Muscle layer of colon (tissue), 2 donors: ENCODE results near the gene TPGS1.

Source experiments
- H3K27ac ChIP-seq: one replicate; pipeline ENCODE4 v1.7.0; 2013; ENCODE audit warnings: low read depth, mild to moderate bottlenecking, low read length, moderate library complexity
- H3K27me3 ChIP-seq, 2 donors: one replicate each; pipeline ENCODE4 v1.7.0; 2013; ENCODE audit warnings: low read length in 2 of 2, mild to moderate bottlenecking in 2 of 2; ENCODE audit not compliant: insufficient read depth in 2 of 2, control insufficient read depth in 1 of 2
- H3K36me3 ChIP-seq: one replicate; pipeline ENCODE4 v1.7.0; 2013; ENCODE audit warnings: mild to moderate bottlenecking, low read length; ENCODE audit not compliant: insufficient read depth
- H3K4me1 ChIP-seq: one replicate; pipeline ENCODE4 v1.7.0; 2013; ENCODE audit warnings: mild to moderate bottlenecking, low read length; ENCODE audit not compliant: insufficient read depth
- H3K4me3 ChIP-seq, 2 donors: one replicate each; pipeline ENCODE4 v1.7.0; 2013; ENCODE audit warnings: low read length in 2 of 2, low read depth in 1 of 2, mild to moderate bottlenecking in 1 of 2, moderate library complexity in 1 of 2
- H3K9ac ChIP-seq: one replicate; pipeline ENCODE4 v1.7.0; 2013; ENCODE audit warnings: low read length
- H3K9me3 ChIP-seq: one replicate; pipeline ENCODE4 v1.7.0; 2013; ENCODE audit warnings: mild to moderate bottlenecking, low read length
- donor health status: abdominal sarcoma.
- donor health status: Adenocarcinoma of cecum.

Gene TPGS1

DNA sequence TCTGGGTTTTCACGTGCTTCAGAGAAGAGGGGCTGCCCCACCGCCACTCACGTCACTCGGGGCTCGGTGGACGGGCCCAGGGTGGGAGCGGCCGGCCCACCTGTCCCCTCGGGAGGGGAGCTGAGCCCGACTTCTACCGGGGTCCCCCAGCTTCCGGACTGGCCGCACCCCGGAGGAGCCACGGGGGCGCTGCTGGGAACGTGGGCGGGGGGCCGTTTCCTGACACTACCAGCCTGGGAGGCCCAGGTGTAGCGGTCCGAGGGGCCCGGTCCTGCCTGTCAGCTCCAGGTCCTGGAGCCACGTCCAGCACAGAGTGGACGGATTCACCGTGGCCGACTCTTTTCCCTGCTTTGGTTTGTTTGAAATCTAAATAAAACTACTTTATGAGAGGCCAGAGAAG is 34.4 kb downstream of the TPGS1 start:
- H3K36me3 ChIP-seq: peaks cover 21% of the 10 kb centered on the region
- H3K4me3 ChIP-seq: no peak overlapping the region

DNA sequence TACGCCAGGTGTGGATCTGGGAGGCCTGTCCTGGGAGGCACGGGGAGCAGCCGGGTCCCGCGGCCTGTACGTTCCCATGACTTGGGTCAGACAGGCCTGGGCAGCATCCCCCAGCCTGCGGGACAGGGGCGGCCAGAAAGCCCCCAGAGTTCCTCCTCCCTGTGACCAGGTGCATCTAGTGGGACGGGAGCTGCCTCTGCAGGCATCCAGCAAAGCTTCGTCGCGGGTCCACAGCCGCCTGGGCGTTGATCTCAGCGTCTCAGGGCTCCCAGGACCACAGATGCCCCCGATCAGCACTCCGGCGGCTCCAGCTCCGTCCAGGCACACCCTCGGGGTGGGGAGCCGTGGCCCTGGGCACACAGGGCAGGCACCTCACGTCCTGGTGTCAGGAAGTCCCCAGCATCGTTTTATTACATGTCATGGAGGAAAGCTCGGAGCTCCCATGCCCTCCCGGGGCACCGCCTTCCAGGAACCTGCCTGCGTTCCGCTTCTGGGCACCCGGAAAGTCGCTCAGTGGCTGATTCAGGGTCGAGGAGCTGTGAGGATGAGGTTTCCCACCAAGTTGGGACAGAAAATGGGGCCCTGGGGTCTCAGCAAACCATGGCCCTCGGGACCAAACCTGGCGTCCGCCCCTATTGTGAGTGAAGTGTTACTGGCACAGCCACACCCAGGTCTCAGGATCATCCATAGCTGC is 35.0 kb downstream of the TPGS1 start:
- Histone ChIP-seq H3K4me3 (no peak overlapping the region), H3K9me3 (no peaks in the 10 kb centered on the region), H3K36me3 (peaks cover 16% of the 10 kb centered on the region), H3K4me1 (no peaks in the 10 kb centered on the region), H3K27me3 (peaks cover 0 to 1% of the 10 kb centered on the region in 2 donors), H3K27ac (no peak overlapping the region), H3K9ac (no peak overlapping the region)

More for the DNA sequence above, 34.4 kb downstream of the TPGS1 start:
- Histone ChIP-seq H3K9ac (no peak overlapping the region), H3K27me3 (no peaks in the 10 kb centered on the region), H3K4me1 (no peaks in the 10 kb centered on the region), H3K27ac (no peak overlapping the region), H3K9me3 (no peaks in the 10 kb centered on the region)

DNA sequence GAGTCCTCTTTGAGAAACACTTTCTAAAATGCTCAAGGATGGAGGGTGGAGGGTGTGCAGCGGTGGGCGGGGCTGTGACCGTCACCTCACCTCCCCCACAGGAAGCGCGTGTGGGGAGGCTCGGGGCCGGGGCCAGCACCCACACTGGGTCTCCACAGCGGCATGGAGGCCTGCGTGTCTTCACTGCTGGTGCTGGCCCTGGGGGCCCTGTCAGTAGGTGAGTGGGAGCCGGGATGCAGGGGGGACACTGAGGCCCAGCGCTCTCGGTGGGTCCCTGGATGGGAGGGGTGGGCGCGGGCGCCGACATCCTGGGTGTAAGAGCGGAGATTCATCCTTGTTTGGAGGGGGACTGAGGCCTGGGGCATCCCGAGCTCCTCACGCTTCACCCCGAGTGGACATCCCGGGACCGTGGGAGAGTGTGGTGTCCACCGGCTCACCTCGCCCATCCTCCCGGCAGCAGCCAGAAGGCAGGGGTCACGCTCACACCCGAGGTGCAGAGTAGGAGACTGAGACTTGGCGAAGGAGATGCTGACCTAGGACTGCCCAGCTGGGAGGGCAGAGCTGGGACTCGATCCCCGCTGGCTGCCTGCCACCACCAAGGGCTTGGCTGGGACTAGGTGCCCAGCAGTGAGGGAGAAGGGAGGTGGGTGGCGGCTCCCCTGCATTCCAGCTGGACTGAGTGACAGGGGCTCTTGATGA is 36.8 kb downstream of the TPGS1 start, which contains the start of gene GZMM:
Gene GZMM, plus strand, starts transcription at position 144 of the 699 bp plus-strand sequence. Its CDS starts 19 bp downstream, at position 163.
- Histone ChIP-seq H3K36me3 (peaks cover 3% of the 10 kb centered on the region), H3K4me3 (no peak within 1 kb of the TSS), H3K27ac (no peak within 1 kb of the TSS), H3K4me1 (no peaks in the 10 kb centered on the region), H3K9me3 (no peaks in the 10 kb centered on the region), H3K27me3 (peaks cover 0 to 11% of the 10 kb centered on the region in 2 donors), H3K9ac (no peak within 1 kb of the TSS)

DNA sequence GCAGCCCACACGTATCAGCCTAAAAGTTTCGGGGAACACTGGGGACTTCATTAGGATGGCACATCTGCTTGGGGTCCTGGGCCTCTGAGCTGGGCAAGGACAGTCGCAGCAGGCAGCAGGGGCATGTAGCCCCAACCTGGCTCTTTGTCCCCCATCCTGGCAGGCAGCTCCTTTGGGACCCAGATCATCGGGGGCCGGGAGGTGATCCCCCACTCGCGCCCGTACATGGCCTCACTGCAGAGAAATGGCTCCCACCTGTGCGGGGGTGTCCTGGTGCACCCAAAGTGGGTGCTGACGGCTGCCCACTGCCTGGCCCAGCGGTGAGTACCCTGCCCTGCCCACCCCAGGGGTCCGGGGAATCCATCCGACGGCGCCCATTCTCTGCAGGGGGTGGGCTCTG is 39.8 kb downstream of the TPGS1 start:
- Histone ChIP-seq H3K9ac (no peak overlapping the region), H3K4me1 (no peaks in the 10 kb centered on the region), H3K36me3 (no peaks in the 10 kb centered on the region), H3K27me3 (peaks cover 0 to 11% of the 10 kb centered on the region in 2 donors), H3K4me3 (no peak overlapping the region), H3K9me3 (no peaks in the 10 kb centered on the region), H3K27ac (no peak overlapping the region)

DNA sequence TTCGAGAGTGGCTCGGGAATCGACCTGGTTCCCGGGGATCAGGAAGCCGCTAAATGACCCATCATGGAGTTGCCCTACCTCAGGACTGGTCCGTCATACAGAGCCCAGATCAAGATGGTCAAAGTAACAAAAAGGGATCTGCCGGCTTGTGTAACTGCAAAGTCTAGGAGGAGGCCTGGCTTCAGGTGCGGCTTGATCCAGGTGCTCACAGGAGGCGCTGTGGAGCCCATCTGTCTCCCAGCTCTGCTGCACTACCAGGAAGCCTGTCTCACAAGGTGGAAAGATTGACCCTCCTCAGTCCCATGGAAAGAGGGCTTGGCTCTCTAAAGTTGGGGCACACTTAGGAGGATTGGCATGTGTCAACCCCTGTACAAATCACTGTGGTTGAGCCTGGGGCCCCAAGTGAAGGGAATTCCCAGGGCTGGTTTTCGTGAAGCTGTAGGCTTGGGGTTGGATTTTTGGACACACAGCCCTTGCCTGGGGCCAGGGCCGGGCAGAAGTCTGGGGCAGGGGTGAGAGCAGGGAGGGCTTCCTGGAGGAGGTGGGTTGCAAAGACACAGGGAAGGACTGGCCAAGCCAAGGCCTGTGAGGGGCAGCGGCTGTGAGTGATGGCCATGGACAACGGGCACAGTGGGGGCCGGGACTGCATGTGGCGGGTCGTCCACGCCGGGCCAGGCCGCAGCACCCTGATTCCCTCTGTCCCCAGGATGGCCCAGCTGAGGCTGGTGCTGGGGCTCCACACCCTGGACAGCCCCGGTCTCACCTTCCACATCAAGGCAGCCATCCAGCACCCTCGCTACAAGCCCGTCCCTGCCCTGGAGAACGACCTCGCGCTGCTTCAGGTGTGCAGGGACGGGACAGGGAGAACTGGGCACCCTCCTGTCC is 40.8 kb downstream of the TPGS1 start:
- Histone ChIP-seq H3K9ac (no peak overlapping the region), H3K27ac (no peak overlapping the region), H3K9me3 (no peaks in the 10 kb centered on the region), H3K4me3 (no peak overlapping the region), H3K36me3 (no peaks in the 10 kb centered on the region), H3K27me3 (peaks cover 0 to 11% of the 10 kb centered on the region in 2 donors), H3K4me1 (no peaks in the 10 kb centered on the region)

DNA sequence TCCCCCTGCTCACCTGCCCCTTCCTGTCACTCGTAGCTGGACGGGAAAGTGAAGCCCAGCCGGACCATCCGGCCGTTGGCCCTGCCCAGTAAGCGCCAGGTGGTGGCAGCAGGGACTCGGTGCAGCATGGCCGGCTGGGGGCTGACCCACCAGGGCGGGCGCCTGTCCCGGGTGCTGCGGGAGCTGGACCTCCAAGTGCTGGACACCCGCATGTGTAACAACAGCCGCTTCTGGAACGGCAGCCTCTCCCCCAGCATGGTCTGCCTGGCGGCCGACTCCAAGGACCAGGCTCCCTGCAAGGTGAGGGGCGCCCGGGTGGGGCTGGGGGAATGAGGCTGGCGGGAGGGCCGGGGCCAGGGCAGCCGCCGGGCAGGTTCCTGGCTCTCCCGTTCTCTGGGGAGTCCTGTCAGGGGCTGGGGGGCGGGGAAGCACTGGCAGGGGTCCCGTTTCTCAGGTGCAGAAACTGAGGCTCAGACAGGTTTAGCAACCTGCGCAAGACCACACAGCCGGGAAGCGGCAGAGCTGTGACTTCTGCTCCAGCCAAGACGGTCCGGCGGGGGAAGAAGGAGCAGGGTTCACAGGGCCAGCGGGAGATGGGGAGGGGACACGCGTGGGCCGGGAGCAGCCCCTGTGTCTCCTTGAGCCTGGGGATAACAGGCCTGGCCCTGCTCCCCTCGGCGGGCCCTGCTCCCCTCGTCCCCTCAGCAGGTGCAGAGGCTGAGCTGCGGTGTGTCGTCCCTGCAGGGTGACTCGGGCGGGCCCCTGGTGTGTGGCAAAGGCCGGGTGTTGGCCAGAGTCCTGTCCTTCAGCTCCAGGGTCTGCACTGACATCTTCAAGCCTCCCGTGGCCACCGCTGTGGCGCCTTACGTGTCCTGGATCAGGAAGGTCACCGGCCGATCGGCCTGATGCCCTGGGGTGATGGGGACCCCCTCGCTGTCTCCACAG is 41.9 kb downstream of the TPGS1 start:
- no peaks in the 10 kb centered on the region for H3K4me1 ChIP-seq
- no peak overlapping the region for H3K4me3 ChIP-seq
- H3K36me3 ChIP-seq: no peaks in the 10 kb centered on the region
- H3K9me3 ChIP-seq: no peaks in the 10 kb centered on the region
- H3K27me3 ChIP-seq: peaks cover 0 to 11% of the 10 kb centered on the region in 2 donors
- no peak overlapping the region for H3K9ac ChIP-seq
- no peak overlapping the region for H3K27ac ChIP-seq

DNA sequence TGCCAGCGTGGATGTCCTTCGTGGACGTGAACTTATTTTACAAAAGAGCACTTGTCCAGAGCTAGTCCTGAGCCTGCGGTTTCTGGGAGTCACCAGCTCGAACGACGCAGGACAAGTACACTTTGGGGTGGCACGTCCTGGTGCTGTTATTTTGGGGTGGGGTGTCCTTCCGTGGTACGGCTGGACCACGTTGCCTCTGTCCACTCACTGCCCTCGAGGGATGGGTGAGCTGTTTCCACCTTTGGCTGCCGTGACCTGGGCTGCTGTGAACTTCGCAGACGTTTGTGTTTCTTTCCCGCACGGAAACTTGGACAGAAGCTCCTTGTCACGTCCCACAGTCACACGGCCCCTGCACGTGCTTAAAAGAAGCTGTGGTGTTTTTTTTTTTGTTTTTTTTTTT is 47.5 kb downstream of the TPGS1 start:
- H3K9ac ChIP-seq: no peak overlapping the region

DNA sequence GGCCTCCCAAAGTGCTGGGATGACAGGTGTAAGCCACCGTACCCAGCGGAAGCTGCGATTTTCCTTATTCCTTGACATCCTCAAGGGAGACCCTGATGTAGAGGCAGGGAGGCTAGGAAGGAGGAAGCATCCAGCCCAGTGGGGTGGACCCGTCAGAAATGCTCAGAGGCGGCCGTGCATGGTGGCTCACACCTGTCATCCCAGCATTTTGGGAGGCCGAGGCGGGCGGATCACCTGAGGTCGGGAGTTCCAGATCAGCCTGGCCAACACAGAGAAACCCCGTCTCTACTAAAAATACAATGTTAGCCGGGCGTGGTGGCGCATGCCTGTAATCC is 48.1 kb downstream of the TPGS1 start:
- H3K4me1 ChIP-seq: peaks cover 8% of the 10 kb centered on the region
- no peaks in the 10 kb centered on the region for H3K9me3 ChIP-seq
- H3K9ac ChIP-seq: no peak overlapping the region
- no peaks in the 10 kb centered on the region for H3K36me3 ChIP-seq
- no peak overlapping the region for H3K4me3 ChIP-seq
- no peaks in the 10 kb centered on the region for H3K27me3 ChIP-seq
- H3K27ac ChIP-seq: no peak overlapping the region

More for the DNA sequence above, 47.5 kb downstream of the TPGS1 start:
- Histone ChIP-seq H3K4me3 (no peak overlapping the region), H3K36me3 (no peaks in the 10 kb centered on the region), H3K9me3 (no peaks in the 10 kb centered on the region), H3K4me1 (peaks cover 8% of the 10 kb centered on the region), H3K27ac (no peak overlapping the region), H3K27me3 (no peaks in the 10 kb centered on the region)

DNA sequence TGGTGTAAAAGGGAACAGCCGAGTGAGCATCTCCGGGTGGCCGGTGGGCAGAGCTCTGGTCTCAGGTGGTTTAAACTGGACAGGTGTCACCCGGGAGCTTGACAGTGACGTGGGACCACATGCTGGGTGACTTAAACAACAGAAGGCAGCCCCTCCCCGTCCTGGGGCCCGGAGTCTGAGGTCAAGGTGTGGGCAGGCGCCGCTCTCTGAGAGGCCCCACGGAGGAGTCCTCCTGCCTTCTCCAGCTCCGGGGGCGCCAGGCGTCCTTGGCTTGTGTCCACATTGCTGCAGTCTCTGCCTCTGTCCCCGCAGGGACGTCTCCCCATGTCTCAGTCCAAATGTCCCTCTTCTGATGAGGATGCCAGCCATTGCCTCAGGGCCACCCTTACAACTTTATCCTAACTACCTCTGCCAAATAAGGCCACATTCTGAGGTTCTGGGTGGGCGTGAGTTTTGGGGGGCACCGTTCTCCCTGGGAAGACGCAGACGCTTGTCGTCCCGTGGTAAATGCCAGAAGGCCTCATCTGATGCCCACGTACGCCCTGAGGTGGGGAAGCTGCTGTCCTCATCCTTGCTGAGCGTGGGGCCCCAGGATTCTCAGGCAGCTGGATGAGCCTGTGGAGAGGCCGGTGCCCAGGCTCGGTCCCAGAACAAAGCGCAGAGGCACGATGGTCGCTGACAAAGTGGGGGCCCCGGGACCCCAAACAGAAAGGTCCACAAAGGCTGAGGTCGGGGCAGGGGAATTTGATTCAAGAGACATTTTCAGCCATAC is 49.5 kb downstream of the TPGS1 start:
- Histone ChIP-seq H3K9me3 (no peaks in the 10 kb centered on the region), H3K4me3 (no peak overlapping the region), H3K9ac (no peak overlapping the region), H3K4me1 (peaks cover 8% of the 10 kb centered on the region), H3K27me3 (no peaks in the 10 kb centered on the region), H3K27ac (no peak overlapping the region), H3K36me3 (no peaks in the 10 kb centered on the region)

DNA sequence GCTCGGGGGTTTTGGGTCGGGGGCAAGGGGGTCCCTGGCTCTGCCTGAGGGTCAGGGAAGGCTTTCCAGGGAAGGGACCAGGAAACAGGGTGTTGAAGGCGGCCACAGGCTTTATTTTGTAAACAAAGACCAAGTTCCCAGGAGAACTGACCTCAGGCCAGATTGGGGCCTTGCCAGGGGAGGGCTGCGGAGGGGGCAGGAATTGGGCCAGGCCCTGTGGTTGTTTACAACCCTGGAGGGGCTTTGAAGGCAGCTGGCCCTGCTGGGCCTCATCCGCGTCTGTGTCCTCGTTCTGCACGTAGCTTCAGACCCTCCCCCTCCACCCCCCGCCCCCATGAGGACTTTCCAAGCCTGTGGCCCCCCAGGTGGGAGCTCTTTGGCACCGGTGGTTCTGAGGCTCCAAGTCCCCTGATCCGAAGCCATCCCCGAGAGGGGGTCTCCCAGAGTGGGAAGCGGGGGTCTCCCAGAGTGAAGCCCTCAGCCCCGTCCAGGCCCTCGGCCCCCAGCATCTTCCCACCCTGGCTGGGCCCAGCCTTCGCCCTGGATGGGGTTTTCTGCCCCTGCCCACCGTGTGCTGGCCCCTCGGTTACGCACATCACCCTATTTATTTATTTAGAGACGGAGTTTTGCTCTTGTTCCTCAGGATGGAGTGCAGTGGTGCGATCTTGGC is 51.6 kb downstream of the TPGS1 start:
- peak overlapping the region; percentile 48 for H3K27ac ChIP-seq
- H3K9ac ChIP-seq: no peak overlapping the region
- H3K36me3 ChIP-seq: no peaks in the 10 kb centered on the region
- H3K4me3 ChIP-seq: no peak overlapping the region
- no peaks in the 10 kb centered on the region for H3K9me3 ChIP-seq
- no peaks in the 10 kb centered on the region for H3K27me3 ChIP-seq
- H3K4me1 ChIP-seq: peaks cover 8% of the 10 kb centered on the region
